Measurements from ENCODE around the gene NEURL3.

GRCh38 chr2:96524482-96525210 lies 19.5 kb upstream of the NEURL3 start:
- TF ChIP-seq CTCF (IDR thresholded peaks at IDR 0.05; ENCODE audit: low read depth, low read length), result no peak
- TF ChIP-seq EZH2phosphoT487 (IDR thresholded peaks at IDR 0.05; ENCODE audit: low read depth), result no peak
